ENCODE measurements around the gene SLC24A3.

DNA sequence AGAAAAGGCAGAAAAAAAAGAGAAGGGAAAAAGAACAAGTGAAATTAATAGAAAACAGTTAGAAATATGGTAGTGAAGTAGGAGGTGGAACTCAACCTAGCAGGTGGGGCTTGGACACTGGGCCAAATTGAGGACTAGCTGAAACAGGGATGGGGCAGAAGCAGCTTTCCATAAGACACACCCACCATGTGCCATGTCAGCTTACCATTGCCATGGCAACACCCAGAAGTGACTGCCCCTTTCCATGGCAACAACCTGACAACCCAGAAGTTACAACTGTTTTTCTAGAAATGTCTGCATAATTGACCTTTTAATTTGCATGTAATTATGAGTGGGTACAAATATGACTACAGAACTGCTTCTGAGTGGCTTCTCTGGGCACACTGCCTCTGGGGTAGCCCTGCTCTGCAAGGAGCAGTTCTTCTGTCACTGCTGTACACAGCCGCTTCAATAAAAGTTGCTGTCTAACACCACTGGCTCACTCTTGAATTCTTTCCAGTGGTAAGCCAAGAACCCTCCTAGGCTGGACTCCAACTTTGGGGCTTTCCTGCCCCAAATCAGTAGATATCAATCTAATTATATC lies 35.9 kb upstream of the SLC24A3 start:
- TF ChIP-seq, protein P1, sequence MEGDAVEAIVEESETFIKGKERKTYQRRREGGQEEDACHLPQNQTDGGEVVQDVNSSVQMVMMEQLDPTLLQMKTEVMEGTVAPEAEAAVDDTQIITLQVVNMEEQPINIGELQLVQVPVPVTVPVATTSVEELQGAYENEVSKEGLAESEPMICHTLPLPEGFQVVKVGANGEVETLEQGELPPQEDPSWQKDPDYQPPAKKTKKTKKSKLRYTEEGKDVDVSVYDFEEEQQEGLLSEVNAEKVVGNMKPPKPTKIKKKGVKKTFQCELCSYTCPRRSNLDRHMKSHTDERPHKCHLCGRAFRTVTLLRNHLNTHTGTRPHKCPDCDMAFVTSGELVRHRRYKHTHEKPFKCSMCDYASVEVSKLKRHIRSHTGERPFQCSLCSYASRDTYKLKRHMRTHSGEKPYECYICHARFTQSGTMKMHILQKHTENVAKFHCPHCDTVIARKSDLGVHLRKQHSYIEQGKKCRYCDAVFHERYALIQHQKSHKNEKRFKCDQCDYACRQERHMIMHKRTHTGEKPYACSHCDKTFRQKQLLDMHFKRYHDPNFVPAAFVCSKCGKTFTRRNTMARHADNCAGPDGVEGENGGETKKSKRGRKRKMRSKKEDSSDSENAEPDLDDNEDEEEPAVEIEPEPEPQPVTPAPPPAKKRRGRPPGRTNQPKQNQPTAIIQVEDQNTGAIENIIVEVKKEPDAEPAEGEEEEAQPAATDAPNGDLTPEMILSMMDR (IDR thresholded peaks at IDR 0.05) = no peak
- no peak for TF ChIP-seq ZFX (IDR thresholded peaks at IDR 0.05; ENCODE audit: borderline replicate concordance)
